Measurements from ENCODE around the gene PPM1A.
"Not testable (repeated sequence)": the region's sequence is repeated elsewhere in the genome, so short reads cannot be mapped to it uniquely, and the experiment has no call there.

The PPM1A gene

DNA sequence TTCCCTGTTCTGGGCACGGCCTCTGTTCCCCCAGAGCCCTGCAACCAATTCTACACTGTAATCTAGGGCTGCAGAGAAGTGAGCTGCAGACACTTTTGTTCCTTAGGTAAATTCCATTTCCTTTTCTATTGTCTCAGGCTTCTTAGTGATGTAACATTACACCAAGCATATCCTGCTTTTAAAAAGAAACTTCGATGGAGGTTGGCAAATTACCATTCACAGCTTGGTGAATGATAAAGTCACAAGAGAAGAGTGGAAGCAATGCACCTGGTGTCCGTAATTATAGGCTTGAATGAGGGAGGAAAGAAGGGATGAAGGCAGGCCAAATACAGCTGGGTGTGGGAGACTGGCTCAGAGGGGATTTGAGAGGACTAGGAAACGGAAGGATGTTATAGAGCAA, 68.6 kb downstream of the PPM1A start:
- Histone ChIP-seq H3K27ac (ENCODE audit: poor library complexity, severe bottlenecking) (no peak overlapping the region), H3K36me3 (ENCODE audit: low read depth) (no peaks in the 10 kb centered on the region), H3K27me3 (ENCODE audit: insufficient read depth, poor library complexity, severe bottlenecking) (no peaks in the 10 kb centered on the region), H3K4me1 (ENCODE audit: insufficient read depth, poor library complexity, severe bottlenecking) (no peaks in the 10 kb centered on the region), H3K9me3 (ENCODE audit: severe bottlenecking) (no peaks in the 10 kb centered on the region), H3K4me3 (ENCODE audit: severe bottlenecking) (no peak overlapping the region)
- ATAC-seq (ENCODE audit: low read depth) (no peak), DNase-seq (ENCODE audit: low spot score) (no peak)
- TF ChIP-seq, protein P1, sequence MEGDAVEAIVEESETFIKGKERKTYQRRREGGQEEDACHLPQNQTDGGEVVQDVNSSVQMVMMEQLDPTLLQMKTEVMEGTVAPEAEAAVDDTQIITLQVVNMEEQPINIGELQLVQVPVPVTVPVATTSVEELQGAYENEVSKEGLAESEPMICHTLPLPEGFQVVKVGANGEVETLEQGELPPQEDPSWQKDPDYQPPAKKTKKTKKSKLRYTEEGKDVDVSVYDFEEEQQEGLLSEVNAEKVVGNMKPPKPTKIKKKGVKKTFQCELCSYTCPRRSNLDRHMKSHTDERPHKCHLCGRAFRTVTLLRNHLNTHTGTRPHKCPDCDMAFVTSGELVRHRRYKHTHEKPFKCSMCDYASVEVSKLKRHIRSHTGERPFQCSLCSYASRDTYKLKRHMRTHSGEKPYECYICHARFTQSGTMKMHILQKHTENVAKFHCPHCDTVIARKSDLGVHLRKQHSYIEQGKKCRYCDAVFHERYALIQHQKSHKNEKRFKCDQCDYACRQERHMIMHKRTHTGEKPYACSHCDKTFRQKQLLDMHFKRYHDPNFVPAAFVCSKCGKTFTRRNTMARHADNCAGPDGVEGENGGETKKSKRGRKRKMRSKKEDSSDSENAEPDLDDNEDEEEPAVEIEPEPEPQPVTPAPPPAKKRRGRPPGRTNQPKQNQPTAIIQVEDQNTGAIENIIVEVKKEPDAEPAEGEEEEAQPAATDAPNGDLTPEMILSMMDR (IDR thresholded peaks at IDR 0.05; ENCODE audit: poor library complexity, severe bottlenecking) = no peak

DNA sequence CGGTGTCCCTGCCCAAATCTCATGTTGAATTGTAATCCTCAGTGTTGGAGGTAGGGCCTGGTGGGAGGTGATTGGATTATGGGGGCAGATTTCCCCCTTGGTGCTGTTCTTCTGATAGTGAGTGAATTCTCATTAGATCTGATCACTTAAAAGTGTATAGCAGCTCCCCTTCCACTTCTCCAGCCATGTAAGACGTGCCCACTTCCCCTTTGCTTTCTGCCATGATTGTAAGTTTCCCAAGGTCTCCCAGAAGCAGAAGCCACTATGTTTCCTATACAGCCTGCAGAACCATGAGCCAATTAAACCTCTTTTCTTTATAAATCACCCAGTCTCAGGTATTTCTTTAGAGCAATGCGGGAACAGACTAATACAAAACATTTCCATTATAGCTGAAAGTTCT, 71.8 kb downstream of the PPM1A start:
- not testable (repeated sequence) for H3K4me1 ChIP-seq (ENCODE audit: insufficient read depth, poor library complexity, severe bottlenecking); ATAC-seq (ENCODE audit: low read depth); H3K9me3 ChIP-seq (ENCODE audit: severe bottlenecking); H3K27ac ChIP-seq (ENCODE audit: poor library complexity, severe bottlenecking); H3K36me3 ChIP-seq (ENCODE audit: low read depth); DNase-seq (ENCODE audit: low spot score); H3K4me3 ChIP-seq (ENCODE audit: severe bottlenecking); H3K27me3 ChIP-seq (ENCODE audit: insufficient read depth, poor library complexity, severe bottlenecking)

DNA sequence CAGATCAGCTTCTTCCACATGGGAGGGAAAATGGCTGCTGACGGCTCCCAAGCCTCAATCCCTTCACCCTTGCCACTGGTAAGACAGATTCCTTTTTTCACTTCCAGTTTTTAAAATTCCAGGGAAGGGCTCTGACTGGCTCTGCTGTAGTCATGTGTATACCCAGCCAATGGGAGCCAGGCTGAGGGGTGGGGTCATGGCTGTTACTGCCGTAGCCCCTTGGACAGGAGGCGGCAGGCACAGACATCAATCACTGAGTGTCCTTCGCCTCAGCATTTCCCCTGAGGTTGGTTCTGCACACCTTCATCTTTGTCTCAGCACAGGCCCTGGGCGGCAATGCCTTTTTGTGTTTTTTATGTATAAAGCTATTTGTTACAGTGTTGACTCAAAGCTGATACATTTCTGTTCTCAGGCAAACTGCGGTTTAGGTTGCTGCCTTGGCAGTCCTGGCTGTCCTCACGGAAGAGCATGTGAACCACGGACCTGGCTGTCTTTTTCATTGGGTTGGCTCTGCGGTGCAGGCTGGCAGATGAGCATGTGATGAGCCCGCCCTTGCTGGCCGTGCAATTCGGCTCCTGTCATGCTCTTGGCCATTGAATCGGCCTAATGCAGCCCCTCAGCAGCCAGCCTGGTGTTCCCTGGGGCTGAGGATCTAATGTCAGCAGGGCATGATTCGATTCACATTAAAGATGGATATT, 74.3 kb downstream of the PPM1A start:
- Histone ChIP-seq H3K27me3 (ENCODE audit: insufficient read depth, poor library complexity, severe bottlenecking) (peaks cover 14% of the 10 kb centered on the region), H3K27ac (ENCODE audit: poor library complexity, severe bottlenecking) (no peak overlapping the region), H3K4me3 (ENCODE audit: severe bottlenecking) (no peak overlapping the region), H3K36me3 (ENCODE audit: low read depth) (no peaks in the 10 kb centered on the region), H3K4me1 (ENCODE audit: insufficient read depth, poor library complexity, severe bottlenecking) (no peaks in the 10 kb centered on the region), H3K9me3 (ENCODE audit: severe bottlenecking) (no peaks in the 10 kb centered on the region)
- TF ChIP-seq, protein P1 (IDR thresholded peaks at IDR 0.05; ENCODE audit: poor library complexity, severe bottlenecking) = no peak
- no peak for ATAC-seq (ENCODE audit: low read depth)
- no peak for DNase-seq (ENCODE audit: low spot score)

DNA sequence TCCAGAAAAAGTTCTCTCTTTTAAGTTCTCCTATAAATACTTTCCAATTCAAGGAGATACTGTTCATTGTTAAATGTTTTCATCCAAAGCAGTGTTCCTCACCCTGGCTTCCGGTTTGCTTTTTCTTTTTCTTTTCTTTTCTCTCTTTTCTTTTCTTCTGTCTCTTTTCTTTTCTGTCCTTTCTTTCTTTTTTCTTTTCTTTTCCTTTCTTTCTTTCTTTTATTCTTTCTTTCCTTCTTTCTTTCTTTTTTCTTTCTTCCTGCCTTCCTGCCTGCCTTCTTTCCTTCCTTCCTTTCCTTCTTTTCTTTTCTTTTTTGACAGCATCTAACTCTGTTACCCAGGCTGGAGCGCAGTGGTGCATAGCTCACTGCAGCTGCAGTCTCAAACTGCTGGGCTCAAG, 75.8 kb downstream of the PPM1A start:
- H3K36me3 ChIP-seq (ENCODE audit: low read depth) = no peaks in the 10 kb centered on the region
- TF ChIP-seq, protein P1 (IDR thresholded peaks at IDR 0.05; ENCODE audit: poor library complexity, severe bottlenecking) = no peak
- H3K4me1 ChIP-seq (ENCODE audit: insufficient read depth, poor library complexity, severe bottlenecking) = no peaks in the 10 kb centered on the region
- peaks cover 14% of the 10 kb centered on the region for H3K27me3 ChIP-seq (ENCODE audit: insufficient read depth, poor library complexity, severe bottlenecking)
- no peak overlapping the region for H3K27ac ChIP-seq (ENCODE audit: poor library complexity, severe bottlenecking)
- ATAC-seq (ENCODE audit: low read depth) (no peak), DNase-seq (ENCODE audit: low spot score) (no peak)
- no peaks in the 10 kb centered on the region for H3K9me3 ChIP-seq (ENCODE audit: severe bottlenecking)
- H3K4me3 ChIP-seq (ENCODE audit: severe bottlenecking) = no peak overlapping the region

DNA sequence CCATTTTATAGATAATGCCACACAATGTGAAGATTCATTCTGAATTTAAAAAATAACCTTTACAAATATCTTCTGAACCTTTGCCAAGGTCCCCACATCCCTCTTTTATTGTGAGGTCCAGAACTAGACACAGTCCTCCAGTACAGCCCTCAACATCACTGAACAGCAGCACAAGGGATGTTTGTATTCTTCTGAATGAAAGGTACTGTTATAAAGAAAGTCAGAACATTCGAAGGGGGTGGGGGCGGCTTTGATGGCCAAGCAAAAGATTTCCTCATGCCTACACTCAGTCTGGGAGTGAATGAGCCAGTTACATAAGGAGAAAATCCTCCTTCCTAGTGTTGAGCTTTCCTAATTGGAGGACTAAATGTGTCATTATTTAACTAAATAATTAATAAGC, 77.3 kb downstream of the PPM1A start:
- H3K4me1 ChIP-seq (ENCODE audit: insufficient read depth, poor library complexity, severe bottlenecking) = peaks cover 6% of the 10 kb centered on the region

More for the DNA sequence above, 77.3 kb downstream of the PPM1A start:
- H3K9me3 ChIP-seq (ENCODE audit: severe bottlenecking) = no peaks in the 10 kb centered on the region
- no peak for DNase-seq (ENCODE audit: low spot score)
- no peaks in the 10 kb centered on the region for H3K36me3 ChIP-seq (ENCODE audit: low read depth)
- H3K27me3 ChIP-seq (ENCODE audit: insufficient read depth, poor library complexity, severe bottlenecking) = peaks cover 14% of the 10 kb centered on the region
- no peak for ATAC-seq (ENCODE audit: low read depth)
- TF ChIP-seq, protein P1 (IDR thresholded peaks at IDR 0.05; ENCODE audit: poor library complexity, severe bottlenecking) = no peak
- no peak overlapping the region for H3K4me3 ChIP-seq (ENCODE audit: severe bottlenecking)
- no peak overlapping the region for H3K27ac ChIP-seq (ENCODE audit: poor library complexity, severe bottlenecking)

Measured in RWPE2 (cell line).